ENCODE measurements around the gene OGFR.

- TF ChIP-seq CTCF (conservative IDR thresholded peaks at IDR 0.05) (no peak), ZFX (IDR thresholded peaks at IDR 0.05) (no peak)
Measured at GRCh38 chr20:62794007-62794724, 10.5 kb upstream of the OGFR start.
